Activated CD8-positive, alpha-beta memory T cell treated with anti-CD3 and anti-CD28 coated beads for 4 hours (primary cell): ENCODE data around the gene TSPEAR.

ENCODE experiments used
- DNase-seq, 2 donors: peaks; one replicate each; pipeline ENCODE4 v3.0.0-alpha.2; 2020; ENCODE audit warnings: low read depth in 2 of 2

The TSPEAR gene

GRCh38 chr21:44741921-44742320 lies 30.5 kb upstream of the TSPEAR start:
- no peak for DNase-seq

- DNase-seq, result no peak
These were observed 29.4 kb upstream of the TSPEAR start for GRCh38 chr21:44740742-44741141.

- no peak for DNase-seq
These were observed 27.9 kb upstream of the TSPEAR start for GRCh38 chr21:44739316-44739715.

- no peak for DNase-seq
These were observed 27.2 kb upstream of the TSPEAR start for GRCh38 chr21:44738621-44739020.

GRCh38 chr21:44737706-44738354 lies 26.5 kb upstream of the TSPEAR start:
- no peak for DNase-seq

- DNase-seq, result no peak
These were observed 25.1 kb upstream of the TSPEAR start for GRCh38 chr21:44736291-44737004.

GRCh38 chr21:44735821-44736220 lies 24.4 kb upstream of the TSPEAR start:
- no peak for DNase-seq

GRCh38 chr21:44734841-44735240 lies 23.5 kb upstream of the TSPEAR start:
- no peak for DNase-seq

GRCh38 chr21:44734026-44734745 lies 22.8 kb upstream of the TSPEAR start:
- no peak for DNase-seq

- no peak for DNase-seq
These were observed 21.6 kb upstream of the TSPEAR start for GRCh38 chr21:44732956-44733355.

- DNase-seq, result no peak
These were observed 20.9 kb upstream of the TSPEAR start for GRCh38 chr21:44732263-44732662.

- no peak for DNase-seq
These were observed 19.7 kb upstream of the TSPEAR start for GRCh38 chr21:44730951-44731579.

- no peak for DNase-seq
These were observed 18.6 kb upstream of the TSPEAR start for GRCh38 chr21:44730028-44730395.

- DNase-seq, result no peak
These were observed 18.1 kb upstream of the TSPEAR start for GRCh38 chr21:44729336-44730027.

- DNase-seq, result no peak
These were observed 17.3 kb upstream of the TSPEAR start for GRCh38 chr21:44728716-44729115.

- no peak for DNase-seq
These were observed 16.4 kb upstream of the TSPEAR start for GRCh38 chr21:44727757-44728156.

GRCh38 chr21:44727321-44727720 lies 15.9 kb upstream of the TSPEAR start:
- DNase-seq, result no peak

GRCh38 chr21:44726826-44727225 lies 15.5 kb upstream of the TSPEAR start:
- DNase-seq, result no peak

GRCh38 chr21:44724926-44725325 lies 13.6 kb upstream of the TSPEAR start:
- DNase-seq, result no peak

- no peak for DNase-seq
These were observed 12.8 kb upstream of the TSPEAR start for GRCh38 chr21:44724196-44724595.

- DNase-seq, result no peak
These were observed 12.1 kb upstream of the TSPEAR start for GRCh38 chr21:44723177-44724131.
